H1 (cell line): ENCODE results near the gene MAD2L2. TPM values are rescaled to one million over a fixed set of nuclear protein-coding genes. Genes with fewer than 3 reads are reported as not detected.
A peak's percentile ranks its signal among the peaks of the same experiment; 100 is the strongest.

Experiments
- ATF3 ChIP-seq: IDR thresholded peaks from 2 replicates; pipeline ENCODE4 v1.6.1; 2011; ENCODE audit warnings: low read depth, mild to moderate bottlenecking, low read length; ENCODE audit not compliant: insufficient read depth
- BACH1 ChIP-seq: IDR thresholded peaks from 2 replicates; pipeline ENCODE4 v1.6.1; 2012; ENCODE audit warnings: low read length, improper control_type of control experiment
- CBX8 ChIP-seq: fragments of 300-800, 300-1000 bp; sonication (generic); IDR thresholded peaks from 2 replicates; pipeline ENCODE4 v1.7.1; 2016; ENCODE audit warnings: low read depth, low read length, borderline replicate concordance
- CTBP2 ChIP-seq: IDR thresholded peaks from 2 replicates; pipeline ENCODE4 v1.7.0; 2011; ENCODE audit warnings: borderline replicate concordance, mild to moderate bottlenecking, moderate library complexity, mixed read lengths, low read length; ENCODE audit not compliant: insufficient read depth, insufficient read length
- EGR1 ChIP-seq: IDR thresholded peaks from 2 replicates; pipeline ENCODE4 v1.6.1; 2011; ENCODE audit warnings: low read depth, low read length, borderline replicate concordance
- EP300 ChIP-seq, 2 experiments: IDR thresholded peaks; 1 replicate in 1 of 2; 2 replicates in 1 of 2; pipeline ENCODE4 v1.6.1; 2011 to 2012; ENCODE audit warnings: low read depth in 2 of 2, low read length in 2 of 2, mild to moderate bottlenecking in 2 of 2, borderline replicate concordance in 1 of 2, inconsistent platforms in 1 of 2, moderate library complexity in 1 of 2
- FOSL1 ChIP-seq: IDR thresholded peaks from 2 replicates; pipeline ENCODE4 v1.6.1; 2011; ENCODE audit warnings: mild to moderate bottlenecking, low read depth, low read length, moderate library complexity; ENCODE audit not compliant: insufficient read depth
- JUN ChIP-seq: IDR thresholded peaks from 2 replicates; pipeline ENCODE4 v1.6.1; 2011; ENCODE audit warnings: low read depth, mild to moderate bottlenecking, improper control_type of control experiment, low read length
- JUND ChIP-seq: IDR thresholded peaks from 2 replicates; pipeline ENCODE4 v1.6.1; 2011; ENCODE audit warnings: mild to moderate bottlenecking, improper control_type of control experiment, low read length
- MAX ChIP-seq: IDR thresholded peaks from 2 replicates; pipeline ENCODE4 v1.6.1; 2012; ENCODE audit warnings: inconsistent platforms
- NRF1 ChIP-seq: IDR thresholded peaks from 2 replicates; pipeline ENCODE4 v1.6.1; 2011; ENCODE audit warnings: mild to moderate bottlenecking, low read depth, low read length, improper control_type of control experiment
- PHF8 ChIP-seq: fragments of 200-600 bp; sonication (generic); conservative IDR thresholded peaks from 2 replicates; pipeline ENCODE4 v1.7.1; 2012; ENCODE audit warnings: low read depth, mild to moderate bottlenecking, inconsistent platforms, low read length, moderate library complexity
- POLR2A ChIP-seq, 2 experiments: IDR thresholded peaks; 1 replicate in 1 of 2; 2 replicates in 1 of 2; pipeline ENCODE4 v1.6.1; 2011; ENCODE audit warnings: low read depth in 2 of 2, low read length in 2 of 2, mild to moderate bottlenecking in 2 of 2; ENCODE audit errors: control extremely low read depth in 1 of 2
- RXRA ChIP-seq: IDR thresholded peaks from 2 replicates; pipeline ENCODE4 v1.6.1; 2011; ENCODE audit warnings: low read depth, mild to moderate bottlenecking, low read length, moderate library complexity; ENCODE audit not compliant: insufficient read depth
- SP1 ChIP-seq: IDR thresholded peaks from 2 replicates; pipeline ENCODE4 v1.6.1; 2011; ENCODE audit warnings: low read depth, low read length
- YY1 ChIP-seq: IDR thresholded peaks from 2 replicates; pipeline ENCODE4 v1.6.1; 2011; ENCODE audit warnings: low read depth, mild to moderate bottlenecking, low read length
- polyA plus RNA-seq, 7 experiments: library from polyadenylated mRNA; depleted of rRNA in 3 of 7; stranded (reverse) in 5 of 7; unstranded in 2 of 7; fragments of >200 nt in 5 of 7; fragments of 200-250 nt in 2 of 7; gene quantifications; 1 replicate in 5 of 7; 2 replicates in 1 of 7; 4 replicates in 1 of 7; pipeline versions ENCODE4 v1.2.1 to v1.2.3, GENCODE V29; 2011 to 2013; ENCODE audit warnings: missing spikeins in 2 of 7, mixed read lengths in 2 of 7
- total RNA-seq: library from RNA; stranded (reverse); fragmentation: NEBNext Ultra II Directional; extraction: Animal tissue kit (Norgen Biotek cat#: 25700); gene quantifications from 2 replicates; pipeline ENCODE4 v1.2.1, GENCODE V29; 2021

Gene MAD2L2
- total and polyA plus RNA-seq, 2 of the 8 experiments (the other 6 are each of a cell fraction or from before 2014, with no cell fraction given) = 310 to 469 TPM

DNA sequence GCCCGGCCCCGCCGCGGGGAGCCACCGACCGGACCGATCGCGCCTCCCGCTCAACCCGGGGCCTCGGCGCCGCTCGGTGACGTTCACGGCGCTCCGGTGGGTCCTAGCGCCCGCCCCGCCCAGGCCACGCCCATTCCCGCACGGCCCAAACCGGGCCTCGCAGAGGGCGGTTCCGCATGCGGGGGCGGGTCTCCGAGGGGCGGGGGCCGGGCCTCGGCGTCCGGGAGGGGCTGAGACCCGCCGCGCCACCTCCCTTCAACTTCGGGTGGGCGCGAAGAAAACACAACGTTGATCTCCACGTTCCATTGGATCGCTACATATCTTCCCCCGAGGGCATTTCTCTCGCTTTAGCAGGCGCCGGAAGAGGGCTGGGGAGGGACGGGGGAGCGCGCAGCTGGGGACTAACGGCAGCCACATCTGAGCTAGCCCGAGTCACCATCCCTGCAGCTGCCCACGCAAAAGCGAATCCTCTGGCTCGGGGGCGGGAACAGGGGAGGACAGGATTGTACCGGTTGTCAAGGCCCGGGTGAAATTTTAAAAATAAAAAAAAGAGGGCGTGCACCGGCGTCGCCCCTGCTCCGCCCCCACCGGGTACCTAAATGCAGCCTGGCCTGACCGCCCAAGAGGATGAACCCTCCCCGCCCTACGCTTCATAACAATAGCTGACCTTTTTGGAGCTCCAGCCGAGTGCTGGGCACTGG is at the start of gene MAD2L2 (continued):
- no peak for TF ChIP-seq YY1
- peak; percentile 92; the same call in 1 of the 2 replicates for TF ChIP-seq EGR1
- TF ChIP-seq BACH1 = 0 out of 2 replicates have a peak, but pooled peaks have one; percentile 21
- no peak for TF ChIP-seq NRF1
- peak; percentile 92 for TF ChIP-seq FOSL1
- no peak for TF ChIP-seq JUND
- TF ChIP-seq EP300 (IDR thresholded peaks at IDR 0.05; ENCODE audit: borderline replicate concordance in 1 of 2, low read depth in 2 of 2, low read length in 2 of 2) = peak in 1 of 2 experiments; percentile 69; a peak in 1 of 3 replicates
- no peak for TF ChIP-seq CBX8
- TF ChIP-seq MAX = peak; percentile 36; the same call in 1 of the 2 replicates
- TF ChIP-seq CTBP2 = no peak
- TF ChIP-seq ATF3 = no peak
- TF ChIP-seq PHF8 = peak; percentile 0; the same call in 1 of the 2 replicates
- TF ChIP-seq JUN = no peak
- peak in 1 of 2 experiments; percentile 17; a peak in 1 of 3 replicates for TF ChIP-seq POLR2A (IDR thresholded peaks at IDR 0.05; ENCODE audit: control extremely low read depth in 1 of 2, low read depth in 2 of 2, low read length in 2 of 2)
- no peak for TF ChIP-seq RXRA
- peak; percentile 70; the same call in 1 of the 2 replicates for TF ChIP-seq SP1
- TF ChIP-seq, all 59 proteins: peak for 13
